Mesodermal cell (in vitro differentiated cells): ENCODE data around the gene DDX54.
"Not testable (repeated sequence)": the region's sequence is repeated elsewhere in the genome, so short reads cannot be mapped to it uniquely, and the experiment has no call there.

Experiments
- H3K27ac ChIP-seq: 2 replicates; pipeline ENCODE4 v1.7.0; 2013; ENCODE audit warnings: mild to moderate bottlenecking, low read depth, low read length, moderate library complexity; ENCODE audit not compliant: severe bottlenecking
- H3K36me3 ChIP-seq: 2 replicates; pipeline ENCODE4 v1.7.1; 2013; ENCODE audit warnings: mild to moderate bottlenecking, low read length, moderate library complexity; ENCODE audit not compliant: control insufficient read depth, insufficient read depth
- H3K4me1 ChIP-seq: one replicate; pipeline ENCODE4 v1.7.1; 2013; ENCODE audit warnings: mild to moderate bottlenecking, low read length; ENCODE audit not compliant: insufficient read depth, control insufficient read depth, poor library complexity, severe bottlenecking
- H3K4me3 ChIP-seq: 2 replicates; pipeline ENCODE4 v1.7.0; 2013; ENCODE audit warnings: low read length, control low read depth, mild to moderate bottlenecking; ENCODE audit not compliant: insufficient read depth, poor library complexity, severe bottlenecking; ENCODE audit errors: extremely low read depth
- H3K9me3 ChIP-seq: 2 replicates; pipeline ENCODE4 v1.7.1; 2013; ENCODE audit warnings: mild to moderate bottlenecking, low read length, moderate library complexity; ENCODE audit not compliant: control insufficient read depth
- WGBS, 2 experiments: methylation state at CpG; one replicate each; pipeline ENCODE4 v1.1.5; 2013; ENCODE audit warnings: missing lambda C conversion rate in 2 of 2; ENCODE audit not compliant: insufficient coverage in 2 of 2; 5-methylcytosine and 5-hydroxymethylcytosine counted together

DDX54 gene

GRCh38 chr12:113146999-113147398, 38.3 kb downstream of the DDX54 start:
- Histone ChIP-seq H3K4me1 (peaks cover 3% of the 10 kb centered on the region), H3K36me3 (no peaks in the 10 kb centered on the region), H3K27ac (no peak overlapping the region), H3K4me3 (no peak overlapping the region), H3K9me3 (no peaks in the 10 kb centered on the region)
- 100% methylated on average over 1 of the region's 2 CpGs; no CpG with 5 or more reads in 1 of the 2 experiments for WGBS, 2 experiments

- Histone ChIP-seq H3K4me3 (no peak overlapping the region), H3K36me3 (no peaks in the 10 kb centered on the region), H3K4me1 (peaks cover 3% of the 10 kb centered on the region), H3K9me3 (no peaks in the 10 kb centered on the region), H3K27ac (no peak overlapping the region)
- WGBS, 2 experiments = 79 to 96% methylated on average over 3 to 5 of the region's 12 CpGs
These were observed 39.3 kb downstream of the DDX54 start for GRCh38 chr12:113145720-113146551.

- no peaks in the 10 kb centered on the region for H3K9me3 ChIP-seq
- H3K36me3 ChIP-seq = no peaks in the 10 kb centered on the region
- no peak overlapping the region for H3K27ac ChIP-seq
- 96 to 100% methylated on average over 2 to 3 of the region's 5 CpGs for WGBS, 2 experiments
- no peak overlapping the region for H3K4me3 ChIP-seq
- H3K4me1 ChIP-seq = peaks cover 2% of the 10 kb centered on the region
These were observed 40.5 kb downstream of the DDX54 start for GRCh38 chr12:113144806-113145205.

GRCh38 chr12:113143959-113144358, 41.3 kb downstream of the DDX54 start:
- no peaks in the 10 kb centered on the region for H3K36me3 ChIP-seq
- no peaks in the 10 kb centered on the region for H3K4me1 ChIP-seq
- no peak overlapping the region for H3K4me3 ChIP-seq
- H3K27ac ChIP-seq = no peak overlapping the region
- WGBS, 2 experiments = 97 to 100% methylated on average over 1 to 4 of the region's 8 CpGs
- H3K9me3 ChIP-seq = no peaks in the 10 kb centered on the region

GRCh38 chr12:113142886-113143332, 42.4 kb downstream of the DDX54 start:
- H3K9me3 ChIP-seq = no peaks in the 10 kb centered on the region
- 83 to 90% methylated on average over 3 to 4 of the region's 5 CpGs for WGBS, 2 experiments
- H3K4me1 ChIP-seq = no peaks in the 10 kb centered on the region
- no peaks in the 10 kb centered on the region for H3K36me3 ChIP-seq
- no peak overlapping the region for H3K27ac ChIP-seq
- H3K4me3 ChIP-seq = no peak overlapping the region

- no peak overlapping the region for H3K27ac ChIP-seq
- no peaks in the 10 kb centered on the region for H3K9me3 ChIP-seq
- WGBS, 2 experiments = 82 to 88% methylated on average over 11 to 13 of the region's 17 CpGs
- no peak overlapping the region for H3K4me3 ChIP-seq
- H3K36me3 ChIP-seq = no peaks in the 10 kb centered on the region
- no peaks in the 10 kb centered on the region for H3K4me1 ChIP-seq
These were observed 42.9 kb downstream of the DDX54 start for GRCh38 chr12:113142173-113142885.

- WGBS, 2 experiments = 80 to 86% methylated on average over 1 to 2 of the region's 3 CpGs
- not testable (repeated sequence) for H3K9me3 ChIP-seq, H3K4me1 ChIP-seq, H3K27ac ChIP-seq, H3K36me3 ChIP-seq, H3K4me3 ChIP-seq
These were observed 43.6 kb downstream of the DDX54 start for GRCh38 chr12:113141716-113142115.

- H3K9me3 ChIP-seq = no peaks in the 10 kb centered on the region
- WGBS, 2 experiments = 89 to 93% methylated on average over 3 of the region's 7 CpGs
- no peak overlapping the region for H3K27ac ChIP-seq
- H3K4me1 ChIP-seq = peaks cover 5% of the 10 kb centered on the region
- no peaks in the 10 kb centered on the region for H3K36me3 ChIP-seq
- H3K4me3 ChIP-seq = no peak overlapping the region
These were observed 44.6 kb downstream of the DDX54 start for GRCh38 chr12:113140706-113141105.

- H3K27ac ChIP-seq = no peak overlapping the region
These were observed 46.5 kb downstream of the DDX54 start for GRCh38 chr12:113138826-113139225.

GRCh38 chr12:113137861-113138783, 47.2 kb downstream of the DDX54 start:
- Histone ChIP-seq H3K9me3 (no peaks in the 10 kb centered on the region), H3K36me3 (no peaks in the 10 kb centered on the region), H3K4me3 (no peak overlapping the region), H3K4me1 (peaks cover 8% of the 10 kb centered on the region), H3K27ac (no peak overlapping the region)
- 89 to 99% methylated on average over 8 to 11 of the region's 12 CpGs for WGBS, 2 experiments

More at GRCh38 chr12:113138826-113139225, 46.5 kb downstream of the DDX54 start:
- H3K4me3 ChIP-seq = no peak overlapping the region
- H3K9me3 ChIP-seq = no peaks in the 10 kb centered on the region
- H3K4me1 ChIP-seq = peaks cover 8% of the 10 kb centered on the region
- no peaks in the 10 kb centered on the region for H3K36me3 ChIP-seq
- 88 to 90% methylated on average over 2 to 3 of the region's 3 CpGs for WGBS, 2 experiments
